ENCODE measurements around the gene SUPT5H.

SUPT5H gene

GRCh38 chr19:39427707-39428106 is 17.7 kb upstream of the SUPT5H start:
- Histone ChIP-seq H4K20me1 (ENCODE audit: insufficient read depth, low read length) (no peaks in the 10 kb centered on the region), H3K9me2 (replicated peaks; ENCODE audit: insufficient read depth, low read length) (no peaks in the 10 kb centered on the region), H2AFZ (ENCODE audit: low read length) (no peak overlapping the region), H3F3A (ENCODE audit: insufficient read depth, low read length) (peaks cover 23% of the 10 kb centered on the region), H3K27me3 (replicated peaks; ENCODE audit: insufficient read depth, low read length) (peaks cover 4% of the 10 kb centered on the region; the same call in 1 of the 2 replicates), H3K79me2 (ENCODE audit: low read length) (no peaks in the 10 kb centered on the region), H3K9me3 (replicated peaks; ENCODE audit: insufficient read depth, low read length) (no peaks in the 10 kb centered on the region), H3K4me1 (ENCODE audit: low read length) (peaks cover 21% of the 10 kb centered on the region), H3K4me2 (ENCODE audit: low read depth, low read length) (no peak overlapping the region), H3K4me3 (ENCODE audit: low read length) (no peak overlapping the region), H3K27ac (ENCODE audit: low read length) (no peak overlapping the region), H3K36me3 (replicated peaks; ENCODE audit: insufficient read depth, low read length) (no peaks in the 10 kb centered on the region), H3K9ac (ENCODE audit: low read length) (no peak overlapping the region)
- TF ChIP-seq EZH2phosphoT487 (IDR thresholded peaks at IDR 0.05; ENCODE audit: low read length) = no peak
- no peak for TF ChIP-seq CTCF (IDR thresholded peaks at IDR 0.05; ENCODE audit: low read length)
- no peak for TF ChIP-seq EZH2 (optimal IDR thresholded peaks at IDR 0.05; ENCODE audit: low read depth, low read length)
- no peak for DNase-seq

GRCh38 chr19:39428283-39429112 is 16.9 kb upstream of the SUPT5H start:
- Histone ChIP-seq H3K27me3 (replicated peaks; ENCODE audit: insufficient read depth, low read length) (peaks cover 4% of the 10 kb centered on the region; the same call in 1 of the 2 replicates), H3K36me3 (replicated peaks; ENCODE audit: insufficient read depth, low read length) (peaks cover 7% of the 10 kb centered on the region), H3K79me2 (ENCODE audit: low read length) (peaks cover 4% of the 10 kb centered on the region), H3F3A (ENCODE audit: insufficient read depth, low read length) (peaks cover 30% of the 10 kb centered on the region), H3K9me2 (replicated peaks; ENCODE audit: insufficient read depth, low read length) (no peaks in the 10 kb centered on the region), H3K27ac (ENCODE audit: low read length) (no peak overlapping the region), H3K4me2 (ENCODE audit: low read depth, low read length) (no peak overlapping the region), H3K4me3 (ENCODE audit: low read length) (no peak overlapping the region), H3K9ac (ENCODE audit: low read length) (no peak overlapping the region), H3K4me1 (ENCODE audit: low read length) (peaks cover 28% of the 10 kb centered on the region), H4K20me1 (ENCODE audit: insufficient read depth, low read length) (peaks cover 3% of the 10 kb centered on the region; the same call in 1 of the 2 replicates), H3K9me3 (replicated peaks; ENCODE audit: insufficient read depth, low read length) (no peaks in the 10 kb centered on the region), H2AFZ (ENCODE audit: low read length) (no peak overlapping the region)
- no peak for DNase-seq
- TF ChIP-seq EZH2 (optimal IDR thresholded peaks at IDR 0.05; ENCODE audit: low read depth, low read length) = no peak
- TF ChIP-seq EZH2phosphoT487 (IDR thresholded peaks at IDR 0.05; ENCODE audit: low read length) = no peak
- no peak for TF ChIP-seq CTCF (IDR thresholded peaks at IDR 0.05; ENCODE audit: low read length)

- TF ChIP-seq EZH2phosphoT487 (IDR thresholded peaks at IDR 0.05; ENCODE audit: low read length) (no peak), CTCF (IDR thresholded peaks at IDR 0.05; ENCODE audit: low read length) (no peak), EZH2 (optimal IDR thresholded peaks at IDR 0.05; ENCODE audit: low read depth, low read length) (no peak)
- Histone ChIP-seq H3K79me2 (ENCODE audit: low read length) (peaks cover 27% of the 10 kb centered on the region), H3F3A (ENCODE audit: insufficient read depth, low read length) (peaks cover 51% of the 10 kb centered on the region), H3K4me1 (ENCODE audit: low read length) (peaks cover 42% of the 10 kb centered on the region), H3K36me3 (replicated peaks; ENCODE audit: insufficient read depth, low read length) (peaks cover 16% of the 10 kb centered on the region), H3K27ac (ENCODE audit: low read length) (peak overlapping the region; percentile 99), H3K4me2 (ENCODE audit: low read depth, low read length) (peak overlapping the region; percentile 42; the same call in 1 of the 2 replicates), H3K9ac (ENCODE audit: low read length) (peak overlapping the region; percentile 82), H3K9me2 (replicated peaks; ENCODE audit: insufficient read depth, low read length) (no peaks in the 10 kb centered on the region), H3K4me3 (ENCODE audit: low read length) (no peak overlapping the region), H3K9me3 (replicated peaks; ENCODE audit: insufficient read depth, low read length) (no peaks in the 10 kb centered on the region), H4K20me1 (ENCODE audit: insufficient read depth, low read length) (peaks cover 15% of the 10 kb centered on the region), H3K27me3 (replicated peaks; ENCODE audit: insufficient read depth, low read length) (0 out of 2 replicates have a peak, but pooled peaks cover 4% of the 10 kb centered on the region), H2AFZ (ENCODE audit: low read length) (no peak overlapping the region)
- DNase-seq = peak; percentile 83
These were observed 14.4 kb upstream of the SUPT5H start for GRCh38 chr19:39430675-39431593.
